ENCODE results near the gene DNAJA1. TPM values are rescaled to one million over a fixed set of nuclear protein-coding genes. Genes with fewer than 3 reads are reported as not detected.
"Not testable (repeated sequence)": the region's sequence is repeated elsewhere in the genome, so short reads cannot be mapped to it uniquely, and the experiment has no call there.

DNAJA1 gene
- total and polyA plus RNA-seq, 4 donors = 60.9 to 96.6 (median 73.4) TPM

- H3K4me1 ChIP-seq (ENCODE audit: control insufficient read depth in 4 of 4, insufficient read depth in 4 of 4, low read length in 3 of 4) = peaks cover 0 to 23% (median 18%) of the 10 kb centered on the region in 4 donors
- H3K27ac ChIP-seq (ENCODE audit: low read depth in 1 of 2, low read length in 2 of 2); H3K4me3 ChIP-seq (ENCODE audit: low read depth in 1 of 3, low read length in 3 of 3); H3K9ac ChIP-seq (ENCODE audit: low read depth in 1 of 2, low read length in 2 of 2); H3K9me3 ChIP-seq (ENCODE audit: control insufficient read depth in 4 of 4, low read length in 3 of 4); H3K36me3 ChIP-seq (ENCODE audit: control insufficient read depth in 4 of 4, insufficient read depth in 3 of 4, low read depth in 1 of 4, low read length in 3 of 4); DNase-seq (ENCODE audit: low spot score); H3K27me3 ChIP-seq (ENCODE audit: control insufficient read depth in 4 of 4, insufficient read depth in 4 of 4, low read length in 3 of 4): not testable (repeated sequence)
- WGBS = 88% methylated on average over 9 of the region's 9 CpGs
Measured at GRCh38 chr9:33085672-33086071, 60.6 kb downstream of the DNAJA1 start.

Other genes with a start within 250 kb of the DNAJA1 start
- not detected for gene TMEM215, start 241.7 kb upstream of the DNAJA1 start, total RNA-seq
- not detected for gene TMEM215, start 241.7 kb upstream of the DNAJA1 start, polyA plus RNA-seq
- 10 to 100 TPM; 13.6 to 16.3 TPM for gene APTX, start 23.6 kb upstream of the DNAJA1 start, total RNA-seq
- gene APTX, start 23.6 kb upstream of the DNAJA1 start, polyA plus RNA-seq = 10 to 100 TPM; 14.2 to 17.4 TPM
- 10 to 100 TPM; 12.3 to 14.2 TPM for gene SMU1, start 51.4 kb downstream of the DNAJA1 start, total RNA-seq
- gene SMU1, start 51.4 kb downstream of the DNAJA1 start, polyA plus RNA-seq = 1 to 10 TPM; 5.3 to 6.7 TPM
- 10 to 100 TPM; 27.3 to 58.1 TPM for gene B4GALT1, start 142.1 kb downstream of the DNAJA1 start, total RNA-seq
- 10 to 100 TPM; 25.9 to 59.8 TPM for gene B4GALT1, start 142.1 kb downstream of the DNAJA1 start, polyA plus RNA-seq
- gene SPINK4, start 214.9 kb downstream of the DNAJA1 start, total RNA-seq = under 1 TPM in 1 of 2 donors, not detected in 1; 0.70 TPM
- not detected for gene SPINK4, start 214.9 kb downstream of the DNAJA1 start, polyA plus RNA-seq
- gene BAG1, start 239.4 kb downstream of the DNAJA1 start, total RNA-seq = 10 to 100 TPM; 35.1 to 49.4 TPM
- 10 to 100 TPM; 36.6 to 55.2 TPM for gene BAG1, start 239.4 kb downstream of the DNAJA1 start, polyA plus RNA-seq
- 10 to 100 TPM; 23.2 to 26.5 TPM for gene CHMP5, start 239.8 kb downstream of the DNAJA1 start, total RNA-seq
- 10 to 100 TPM; 29.0 to 34.8 TPM for gene CHMP5, start 239.8 kb downstream of the DNAJA1 start, polyA plus RNA-seq

Measured in liver (tissue), 9 donors.